Measurements from ENCODE around the gene CFAP299.
"Not testable (repeated sequence)": the region's sequence is repeated elsewhere in the genome, so short reads cannot be mapped to it uniquely, and the experiment has no call there.

The CFAP299 gene

GRCh38 chr4:80331693-80332092 is 3.8 kb upstream of the CFAP299 start:
- H3K27ac ChIP-seq (ENCODE audit: low read depth, low read length), result no peak overlapping the region
- H3K9ac ChIP-seq (ENCODE audit: low read depth, low read length), result no peak overlapping the region
- H3K9me3 ChIP-seq (ENCODE audit: control insufficient read depth, insufficient read depth, low read length), result no peaks in the 10 kb centered on the region
- no peak overlapping the region for H3K4me3 ChIP-seq (ENCODE audit: low read depth, low read length)
- no peaks in the 10 kb centered on the region for H3K36me3 ChIP-seq (ENCODE audit: control insufficient read depth, insufficient read depth, low read length)
- no peaks in the 10 kb centered on the region for H3K4me1 ChIP-seq (ENCODE audit: control insufficient read depth, insufficient read depth, low read length)
- H3K27me3 ChIP-seq (ENCODE audit: control insufficient read depth, insufficient read depth, low read length), result peaks cover 9% of the 10 kb centered on the region

- H3K9me3 ChIP-seq (ENCODE audit: control insufficient read depth, insufficient read depth, low read length), result no peaks in the 10 kb centered on the region
- H3K4me3 ChIP-seq (ENCODE audit: low read depth, low read length), result no peak overlapping the region
- no peak overlapping the region for H3K27ac ChIP-seq (ENCODE audit: low read depth, low read length)
- no peaks in the 10 kb centered on the region for H3K36me3 ChIP-seq (ENCODE audit: control insufficient read depth, insufficient read depth, low read length)
- no peak overlapping the region for H3K9ac ChIP-seq (ENCODE audit: low read depth, low read length)
- H3K27me3 ChIP-seq (ENCODE audit: control insufficient read depth, insufficient read depth, low read length), result peaks cover 12% of the 10 kb centered on the region
- H3K4me1 ChIP-seq (ENCODE audit: control insufficient read depth, insufficient read depth, low read length), result no peaks in the 10 kb centered on the region
Observed at GRCh38 chr4:80333121-80333520, 2.4 kb upstream of the CFAP299 start.

GRCh38 chr4:80334568-80334967 is 962 bp upstream of the CFAP299 start:
- H3K4me1 ChIP-seq (ENCODE audit: control insufficient read depth, insufficient read depth, low read length), result no peaks in the 10 kb centered on the region
- H3K4me3 ChIP-seq (ENCODE audit: low read depth, low read length), result no peak overlapping the region
- peaks cover 12% of the 10 kb centered on the region for H3K27me3 ChIP-seq (ENCODE audit: control insufficient read depth, insufficient read depth, low read length)
- no peaks in the 10 kb centered on the region for H3K9me3 ChIP-seq (ENCODE audit: control insufficient read depth, insufficient read depth, low read length)
- no peaks in the 10 kb centered on the region for H3K36me3 ChIP-seq (ENCODE audit: control insufficient read depth, insufficient read depth, low read length)
- H3K9ac ChIP-seq (ENCODE audit: low read depth, low read length), result no peak overlapping the region
- H3K27ac ChIP-seq (ENCODE audit: low read depth, low read length), result no peak overlapping the region

- H3K4me1 ChIP-seq (ENCODE audit: control insufficient read depth, insufficient read depth, low read length), result no peaks in the 10 kb centered on the region
- H3K9me3 ChIP-seq (ENCODE audit: control insufficient read depth, insufficient read depth, low read length), result no peaks in the 10 kb centered on the region
- no peak overlapping the region for H3K9ac ChIP-seq (ENCODE audit: low read depth, low read length)
- H3K27ac ChIP-seq (ENCODE audit: low read depth, low read length), result no peak overlapping the region
- peaks cover 12% of the 10 kb centered on the region for H3K27me3 ChIP-seq (ENCODE audit: control insufficient read depth, insufficient read depth, low read length)
- peak overlapping the region; percentile 68 for H3K4me3 ChIP-seq (ENCODE audit: low read depth, low read length)
- no peaks in the 10 kb centered on the region for H3K36me3 ChIP-seq (ENCODE audit: control insufficient read depth, insufficient read depth, low read length)
Observed at GRCh38 chr4:80335226-80335553, 340 bp upstream of the CFAP299 start.

GRCh38 chr4:80336582-80336981 is 1.1 kb downstream of the CFAP299 start:
- Histone ChIP-seq H3K27me3 (ENCODE audit: control insufficient read depth, insufficient read depth, low read length) (peaks cover 12% of the 10 kb centered on the region), H3K9ac (ENCODE audit: low read depth, low read length) (no peak overlapping the region), H3K27ac (ENCODE audit: low read depth, low read length) (no peak overlapping the region), H3K4me1 (ENCODE audit: control insufficient read depth, insufficient read depth, low read length) (no peaks in the 10 kb centered on the region), H3K4me3 (ENCODE audit: low read depth, low read length) (peak overlapping the region; percentile 68), H3K36me3 (ENCODE audit: control insufficient read depth, insufficient read depth, low read length) (no peaks in the 10 kb centered on the region), H3K9me3 (ENCODE audit: control insufficient read depth, insufficient read depth, low read length) (no peaks in the 10 kb centered on the region)

GRCh38 chr4:80340036-80340435 is 4.5 kb downstream of the CFAP299 start:
- Histone ChIP-seq H3K27me3 (ENCODE audit: control insufficient read depth, insufficient read depth, low read length) (peaks cover 12% of the 10 kb centered on the region), H3K9me3 (ENCODE audit: control insufficient read depth, insufficient read depth, low read length) (no peaks in the 10 kb centered on the region), H3K4me1 (ENCODE audit: control insufficient read depth, insufficient read depth, low read length) (no peaks in the 10 kb centered on the region), H3K27ac (ENCODE audit: low read depth, low read length) (no peak overlapping the region), H3K4me3 (ENCODE audit: low read depth, low read length) (no peak overlapping the region), H3K36me3 (ENCODE audit: control insufficient read depth, insufficient read depth, low read length) (no peaks in the 10 kb centered on the region), H3K9ac (ENCODE audit: low read depth, low read length) (no peak overlapping the region)

- not testable (repeated sequence) for H3K27ac ChIP-seq (ENCODE audit: low read depth, low read length); H3K9ac ChIP-seq (ENCODE audit: low read depth, low read length); H3K27me3 ChIP-seq (ENCODE audit: control insufficient read depth, insufficient read depth, low read length); H3K36me3 ChIP-seq (ENCODE audit: control insufficient read depth, insufficient read depth, low read length); H3K4me1 ChIP-seq (ENCODE audit: control insufficient read depth, insufficient read depth, low read length); H3K9me3 ChIP-seq (ENCODE audit: control insufficient read depth, insufficient read depth, low read length); H3K4me3 ChIP-seq (ENCODE audit: low read depth, low read length)
Observed at GRCh38 chr4:80342684-80343083, 7.2 kb downstream of the CFAP299 start.

GRCh38 chr4:80343887-80344286 is 8.4 kb downstream of the CFAP299 start:
- H3K27me3 ChIP-seq (ENCODE audit: control insufficient read depth, insufficient read depth, low read length), result 0 out of 2 replicates have a peak, but pooled peaks cover under 1% of the 10 kb centered on the region
- H3K36me3 ChIP-seq (ENCODE audit: control insufficient read depth, insufficient read depth, low read length), result no peaks in the 10 kb centered on the region
- no peaks in the 10 kb centered on the region for H3K4me1 ChIP-seq (ENCODE audit: control insufficient read depth, insufficient read depth, low read length)
- no peak overlapping the region for H3K9ac ChIP-seq (ENCODE audit: low read depth, low read length)
- H3K9me3 ChIP-seq (ENCODE audit: control insufficient read depth, insufficient read depth, low read length), result no peaks in the 10 kb centered on the region
- no peak overlapping the region for H3K27ac ChIP-seq (ENCODE audit: low read depth, low read length)
- no peak overlapping the region for H3K4me3 ChIP-seq (ENCODE audit: low read depth, low read length)

- no peaks in the 10 kb centered on the region for H3K36me3 ChIP-seq (ENCODE audit: control insufficient read depth, insufficient read depth, low read length)
- no peak overlapping the region for H3K27ac ChIP-seq (ENCODE audit: low read depth, low read length)
- H3K9ac ChIP-seq (ENCODE audit: low read depth, low read length), result no peak overlapping the region
Observed at GRCh38 chr4:80360084-80360483, 24.6 kb downstream of the CFAP299 start.

GRCh38 chr4:80360900-80361299 is 25.4 kb downstream of the CFAP299 start:
- Histone ChIP-seq H3K27ac (ENCODE audit: low read depth, low read length) (no peak overlapping the region), H3K9ac (ENCODE audit: low read depth, low read length) (no peak overlapping the region), H3K36me3 (ENCODE audit: control insufficient read depth, insufficient read depth, low read length) (no peaks in the 10 kb centered on the region), H3K4me1 (ENCODE audit: control insufficient read depth, insufficient read depth, low read length) (peaks cover 11% of the 10 kb centered on the region), H3K9me3 (ENCODE audit: control insufficient read depth, insufficient read depth, low read length) (no peaks in the 10 kb centered on the region), H3K27me3 (ENCODE audit: control insufficient read depth, insufficient read depth, low read length) (no peaks in the 10 kb centered on the region), H3K4me3 (ENCODE audit: low read depth, low read length) (no peak overlapping the region)

More at GRCh38 chr4:80360084-80360483, 24.6 kb downstream of the CFAP299 start:
- Histone ChIP-seq H3K27me3 (ENCODE audit: control insufficient read depth, insufficient read depth, low read length) (no peaks in the 10 kb centered on the region), H3K4me1 (ENCODE audit: control insufficient read depth, insufficient read depth, low read length) (peaks cover 11% of the 10 kb centered on the region), H3K9me3 (ENCODE audit: control insufficient read depth, insufficient read depth, low read length) (no peaks in the 10 kb centered on the region), H3K4me3 (ENCODE audit: low read depth, low read length) (no peak overlapping the region)

- Histone ChIP-seq H3K9me3 (ENCODE audit: control insufficient read depth, insufficient read depth, low read length) (no peaks in the 10 kb centered on the region), H3K4me3 (ENCODE audit: low read depth, low read length) (no peak overlapping the region), H3K27me3 (ENCODE audit: control insufficient read depth, insufficient read depth, low read length) (no peaks in the 10 kb centered on the region), H3K9ac (ENCODE audit: low read depth, low read length) (no peak overlapping the region), H3K4me1 (ENCODE audit: control insufficient read depth, insufficient read depth, low read length) (peaks cover 11% of the 10 kb centered on the region), H3K36me3 (ENCODE audit: control insufficient read depth, insufficient read depth, low read length) (no peaks in the 10 kb centered on the region), H3K27ac (ENCODE audit: low read depth, low read length) (no peak overlapping the region)
Observed at GRCh38 chr4:80361329-80361900, 25.9 kb downstream of the CFAP299 start.
